ENCODE measurements around the gene LCN12. TPM values are rescaled to one million over a fixed set of nuclear protein-coding genes. Genes with fewer than 3 reads are reported as not detected.

Gene LCN12
- total and polyA plus RNA-seq, 2 experiments from 2014 or later, result 11.4 to 19.7 TPM

DNA sequence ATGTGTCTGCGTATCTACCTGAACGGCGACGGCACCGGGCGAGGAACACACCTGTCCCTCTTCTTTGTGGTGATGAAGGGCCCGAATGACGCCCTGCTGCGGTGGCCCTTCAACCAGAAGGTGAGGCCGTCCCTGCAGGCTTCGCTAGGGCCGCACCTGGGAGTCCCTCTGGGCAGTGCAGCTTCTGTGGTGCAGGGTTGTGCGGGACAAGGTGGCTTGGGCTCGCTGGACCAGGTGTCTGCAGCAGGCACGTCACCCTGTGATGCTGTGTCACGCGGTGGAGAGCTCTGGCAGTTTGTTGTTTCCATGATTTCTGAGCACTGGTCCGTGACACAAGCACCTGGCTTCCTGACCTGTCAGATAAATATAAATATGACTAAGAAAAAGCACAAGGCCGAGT lies 28.2 kb upstream of the LCN12 start:
- TF ChIP-seq, protein P1, sequence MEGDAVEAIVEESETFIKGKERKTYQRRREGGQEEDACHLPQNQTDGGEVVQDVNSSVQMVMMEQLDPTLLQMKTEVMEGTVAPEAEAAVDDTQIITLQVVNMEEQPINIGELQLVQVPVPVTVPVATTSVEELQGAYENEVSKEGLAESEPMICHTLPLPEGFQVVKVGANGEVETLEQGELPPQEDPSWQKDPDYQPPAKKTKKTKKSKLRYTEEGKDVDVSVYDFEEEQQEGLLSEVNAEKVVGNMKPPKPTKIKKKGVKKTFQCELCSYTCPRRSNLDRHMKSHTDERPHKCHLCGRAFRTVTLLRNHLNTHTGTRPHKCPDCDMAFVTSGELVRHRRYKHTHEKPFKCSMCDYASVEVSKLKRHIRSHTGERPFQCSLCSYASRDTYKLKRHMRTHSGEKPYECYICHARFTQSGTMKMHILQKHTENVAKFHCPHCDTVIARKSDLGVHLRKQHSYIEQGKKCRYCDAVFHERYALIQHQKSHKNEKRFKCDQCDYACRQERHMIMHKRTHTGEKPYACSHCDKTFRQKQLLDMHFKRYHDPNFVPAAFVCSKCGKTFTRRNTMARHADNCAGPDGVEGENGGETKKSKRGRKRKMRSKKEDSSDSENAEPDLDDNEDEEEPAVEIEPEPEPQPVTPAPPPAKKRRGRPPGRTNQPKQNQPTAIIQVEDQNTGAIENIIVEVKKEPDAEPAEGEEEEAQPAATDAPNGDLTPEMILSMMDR (IDR thresholded peaks at IDR 0.05; ENCODE audit: low read depth, low read length), result no peak

DNA sequence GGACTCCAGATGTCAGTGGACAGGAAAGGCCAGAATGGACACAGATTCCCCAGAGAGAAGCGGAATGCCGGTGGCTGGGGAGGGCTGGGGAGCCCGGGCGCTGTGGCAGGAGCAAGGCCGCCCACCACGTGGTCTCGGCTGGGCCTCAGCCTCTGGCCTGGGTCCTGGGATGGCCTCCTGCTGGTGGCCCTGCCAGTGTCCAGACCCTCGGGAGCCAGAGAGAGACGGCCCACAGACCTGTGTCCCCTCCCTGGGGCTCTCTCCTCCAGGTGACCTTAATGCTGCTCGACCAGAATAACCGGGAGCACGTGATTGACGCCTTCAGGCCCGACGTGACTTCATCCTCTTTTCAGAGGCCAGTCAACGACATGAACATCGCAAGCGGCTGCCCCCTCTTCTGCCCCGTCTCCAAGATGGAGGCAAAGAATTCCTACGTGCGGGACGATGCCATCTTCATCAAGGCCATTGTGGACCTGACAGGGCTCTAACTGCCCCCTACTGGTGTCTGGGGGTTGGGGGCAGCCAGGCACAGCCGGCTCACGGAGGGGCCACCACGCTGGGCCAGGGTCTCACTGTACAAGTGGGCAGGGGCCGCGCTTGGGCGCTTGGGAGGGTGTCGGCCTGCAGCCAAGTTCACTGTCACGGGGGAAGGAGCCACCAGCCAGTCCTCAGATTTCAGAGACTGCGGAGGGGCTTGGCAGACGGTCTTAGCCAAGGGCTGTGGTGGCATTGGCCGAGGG lies 26.5 kb upstream of the LCN12 start:
- no peaks in the 10 kb centered on the region for H3K9me3 ChIP-seq (ENCODE audit: low read depth)
- TF ChIP-seq, protein P1 (IDR thresholded peaks at IDR 0.05; ENCODE audit: low read depth, low read length), result no peak
- peaks cover 13% of the 10 kb centered on the region for H3K36me3 ChIP-seq
- peaks cover 12% of the 10 kb centered on the region for H3K4me1 ChIP-seq (ENCODE audit: low read depth)
- no peak overlapping the region for H3K27ac ChIP-seq
- no peak for DNase-seq (ENCODE audit: low read depth in 1 of 2, low spot score in 1 of 2)
- no peaks in the 10 kb centered on the region for H3K27me3 ChIP-seq
- H3K4me3 ChIP-seq, result no peak overlapping the region

More for the DNA sequence above, 28.2 kb upstream of the LCN12 start:
- no peak for DNase-seq (ENCODE audit: low read depth in 1 of 2, low spot score in 1 of 2)
- H3K4me1 ChIP-seq (ENCODE audit: low read depth), result peaks cover 12% of the 10 kb centered on the region
- no peak overlapping the region for H3K4me3 ChIP-seq
- no peaks in the 10 kb centered on the region for H3K27me3 ChIP-seq
- peaks cover 17% of the 10 kb centered on the region for H3K36me3 ChIP-seq
- H3K27ac ChIP-seq, result no peak overlapping the region
- H3K9me3 ChIP-seq (ENCODE audit: low read depth), result no peaks in the 10 kb centered on the region

DNA sequence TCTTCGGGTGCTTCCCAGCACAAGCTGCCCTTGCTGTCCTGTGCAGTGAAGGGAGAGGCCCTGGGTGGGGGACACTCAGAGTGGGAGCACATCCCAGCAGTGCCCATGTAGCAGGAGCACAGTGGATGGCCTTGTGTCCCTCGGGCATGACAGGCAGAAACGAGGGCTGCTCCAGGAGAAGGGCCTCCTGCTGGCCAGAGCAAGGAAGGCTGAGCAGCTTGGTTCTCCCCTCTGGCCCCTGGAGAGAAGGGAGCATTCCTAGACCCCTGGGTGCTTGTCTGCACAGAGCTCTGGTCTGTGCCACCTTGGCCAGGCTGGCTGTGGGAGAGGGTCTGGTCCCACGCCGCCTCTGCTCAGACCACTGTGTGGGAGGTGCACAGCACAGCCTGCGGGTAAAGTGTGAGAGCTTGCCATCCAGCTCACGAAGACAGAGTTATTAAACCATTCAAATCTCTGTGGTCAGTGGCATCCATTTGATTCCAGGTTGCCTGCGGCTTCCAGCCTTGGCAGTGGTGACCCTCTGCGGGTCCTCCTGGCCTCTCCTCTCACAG lies 25.8 kb upstream of the LCN12 start:
- Histone ChIP-seq H3K4me3 (no peak overlapping the region), H3K27me3 (no peaks in the 10 kb centered on the region), H3K9me3 (ENCODE audit: low read depth) (no peaks in the 10 kb centered on the region), H3K27ac (no peak overlapping the region), H3K4me1 (ENCODE audit: low read depth) (peaks cover 12% of the 10 kb centered on the region), H3K36me3 (peaks cover 9% of the 10 kb centered on the region)
- TF ChIP-seq, protein P1 (IDR thresholded peaks at IDR 0.05; ENCODE audit: low read depth, low read length), result no peak
- DNase-seq (ENCODE audit: low read depth in 1 of 2, low spot score in 1 of 2), result no peak

DNA sequence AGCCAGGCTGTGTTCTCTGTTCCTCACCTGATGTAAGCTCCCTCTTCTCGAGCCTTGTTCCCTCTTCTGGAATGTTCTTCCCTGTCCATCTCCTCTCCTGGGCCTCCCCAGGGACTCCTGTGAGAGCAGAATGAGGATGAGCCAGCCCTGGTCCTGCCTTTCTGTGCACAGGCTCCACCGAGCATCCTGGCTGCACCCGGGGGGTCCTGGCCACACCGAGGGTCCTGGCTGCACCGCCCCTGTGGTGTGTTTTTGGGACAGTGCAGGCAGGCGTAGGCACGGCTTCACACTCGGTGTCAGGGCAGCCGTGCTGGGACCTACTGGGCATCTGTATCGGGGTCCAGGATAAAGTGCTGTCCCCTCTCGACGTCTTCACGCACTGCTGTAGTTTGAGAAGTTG lies 25.3 kb upstream of the LCN12 start:
- no peaks in the 10 kb centered on the region for H3K9me3 ChIP-seq (ENCODE audit: low read depth)
- H3K4me3 ChIP-seq, result no peak overlapping the region
- H3K4me1 ChIP-seq (ENCODE audit: low read depth), result peaks cover 7% of the 10 kb centered on the region
- H3K27ac ChIP-seq, result no peak overlapping the region
- H3K27me3 ChIP-seq, result no peaks in the 10 kb centered on the region
- DNase-seq (ENCODE audit: low read depth in 1 of 2, low spot score in 1 of 2), result no peak
- H3K36me3 ChIP-seq, result peaks cover 9% of the 10 kb centered on the region
- TF ChIP-seq, protein P1 (IDR thresholded peaks at IDR 0.05; ENCODE audit: low read depth, low read length), result no peak

DNA sequence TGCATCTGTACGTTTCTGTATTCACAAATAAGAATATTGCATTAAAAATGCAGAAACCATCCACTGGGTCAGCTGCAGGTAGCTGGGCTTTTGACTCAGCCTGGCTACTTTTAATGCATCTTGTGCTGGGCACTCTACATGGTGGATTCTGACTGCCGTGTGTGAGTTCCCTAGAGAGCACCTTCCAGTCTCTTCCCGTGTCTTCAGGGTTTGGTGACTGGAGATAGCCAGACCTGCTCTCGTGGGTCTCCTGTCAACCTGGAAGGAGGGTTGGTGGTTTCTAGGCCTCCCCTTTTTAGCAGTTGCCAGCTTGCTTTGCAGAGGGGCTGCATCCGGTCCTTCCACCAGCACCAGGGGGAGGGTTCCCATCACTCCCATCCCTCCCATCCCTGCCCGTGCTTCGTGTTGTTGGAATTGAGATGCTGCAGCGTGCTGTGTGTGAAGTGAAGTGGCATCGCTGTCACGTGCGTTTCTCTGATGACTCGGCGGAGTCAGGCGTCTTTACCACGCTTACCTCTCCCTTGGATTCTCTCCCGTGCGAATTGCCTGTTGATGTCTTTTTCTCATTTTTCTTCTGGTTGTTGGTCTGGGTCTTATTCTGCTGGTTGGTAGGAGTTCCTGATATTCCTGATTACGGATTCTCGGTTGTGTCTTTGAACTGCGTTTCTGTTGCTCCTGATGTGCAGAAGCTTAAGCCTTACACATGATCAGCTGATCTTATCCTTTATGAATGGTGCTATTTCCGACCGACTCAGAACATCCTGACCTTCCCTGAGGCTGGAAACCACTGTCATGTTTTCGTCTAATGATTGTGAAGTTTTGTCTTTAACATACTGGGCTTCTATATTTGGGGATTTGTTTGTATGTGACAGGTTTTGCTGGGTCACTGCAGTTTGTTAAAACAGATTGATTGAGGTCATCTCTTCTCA lies 24.5 kb upstream of the LCN12 start:
- peaks cover 9% of the 10 kb centered on the region for H3K36me3 ChIP-seq
- DNase-seq (ENCODE audit: low read depth in 1 of 2, low spot score in 1 of 2), result peak in 1 of 2 donors; percentile 29
- TF ChIP-seq, protein P1 (IDR thresholded peaks at IDR 0.05; ENCODE audit: low read depth, low read length), result no peak

More for the DNA sequence above, 24.5 kb upstream of the LCN12 start:
- H3K27ac ChIP-seq, result no peak overlapping the region
- H3K27me3 ChIP-seq, result no peaks in the 10 kb centered on the region
- no peaks in the 10 kb centered on the region for H3K9me3 ChIP-seq (ENCODE audit: low read depth)
- H3K4me3 ChIP-seq, result no peak overlapping the region
- H3K4me1 ChIP-seq (ENCODE audit: low read depth), result no peaks in the 10 kb centered on the region
